K562 (cell line): ENCODE results near the gene PXN. TPM values are rescaled to one million over a fixed set of nuclear protein-coding genes. Genes with fewer than 3 reads are reported as not detected.
A peak's percentile ranks its signal among the peaks of the same experiment; 100 is the strongest.

Experiments used
- CHD1 ChIP-seq: fragments of 200-600 bp; sonication (generic); IDR thresholded peaks from one replicate; pipeline ENCODE4 v1.6.1; 2012; ENCODE audit warnings: mild to moderate bottlenecking, moderate library complexity, low read length, inconsistent platforms
- CTBP1 ChIP-seq: fragments of 450-650 bp; IDR thresholded peaks from 2 replicates; pipeline ENCODE4 v1.6.1; 2016; ENCODE audit warnings: borderline replicate concordance
- CXXC5 ChIP-seq: fragments of 250-450 bp; sonication (Bioruptor Pico); IDR thresholded peaks from 2 replicates; pipeline ENCODE4 v1.8.0; 2022; ENCODE audit warnings: inconsistent platforms, mild to moderate bottlenecking, moderate library complexity
- EP300 ChIP-seq: IDR thresholded peaks from 2 replicates; pipeline ENCODE4 v1.6.1; 2012; ENCODE audit warnings: low read length, improper control_type of control experiment
- EP400 ChIP-seq: fragments of 450-650 bp; IDR thresholded peaks from 2 replicates; pipeline ENCODE4 v1.6.1; 2017; ENCODE audit warnings: antibody characterized with exemption, mild to moderate bottlenecking, moderate library complexity
- ESRRA ChIP-seq: fragments of 450-650 bp; IDR thresholded peaks from 2 replicates; pipeline ENCODE4 v1.6.1; 2014; ENCODE audit warnings: low read depth, mild to moderate bottlenecking, moderate library complexity, borderline replicate concordance
- GTF2A2 ChIP-seq: IDR thresholded peaks from 2 replicates; pipeline ENCODE4 v1.6.1; 2016; ENCODE audit warnings: mild to moderate bottlenecking, missing genetic modification characterization, missing compliant biosample characterization
- MAZ ChIP-seq, 2 experiments: fragments of 450-650 bp in 1 of 2; sonication (generic) in 1 of 2; formaldehyde crosslinking; IDR thresholded peaks in 1 of 2; conservative IDR thresholded peaks in 1 of 2; 2 replicates each; pipeline versions ENCODE4 v1.4.0 to v1.5.0; 2020; ENCODE audit warnings: mild to moderate bottlenecking in 1 of 2, missing genetic modification reagents in 1 of 2
- NFIX ChIP-seq: fragments of 250-450 bp; sonication (Bioruptor Pico); IDR thresholded peaks from 2 replicates; pipeline ENCODE4 v1.4.0; 2020; ENCODE audit warnings: low read depth, mild to moderate bottlenecking, moderate library complexity
- RAD21 ChIP-seq, 2 experiments: fragments of 250-450 bp in 1 of 2; fragments of 450-650 bp in 1 of 2; sonication (Bioruptor Pico) in 1 of 2; formaldehyde crosslinking in 1 of 2; IDR thresholded peaks in 1 of 2; conservative IDR thresholded peaks in 1 of 2; 2 replicates each; pipeline versions ENCODE4 v1.4.0 to v1.8.0; 2020 to 2022; ENCODE audit warnings: mild to moderate bottlenecking in 2 of 2, moderate library complexity in 1 of 2
- RBFOX2 ChIP-seq: fragments of 200-400 bp; formaldehyde crosslinking; IDR thresholded peaks from 2 replicates; pipeline ENCODE4 v1.6.1; 2017; ENCODE audit warnings: low read depth, mild to moderate bottlenecking, low read length, moderate library complexity
- SNIP1 ChIP-seq: fragments of 450-650 bp; IDR thresholded peaks from 2 replicates; pipeline ENCODE4 v1.7.1; 2017; ENCODE audit warnings: low read depth, mild to moderate bottlenecking
- SRF ChIP-seq, 2 experiments: fragments of 250-450, 450-650 bp in 1 of 2; sonication (Bioruptor Pico) in 1 of 2; sonication (generic) in 1 of 2; formaldehyde crosslinking; IDR thresholded peaks; 2 replicates each; pipeline versions ENCODE4 v1.5.0 to v1.5.1; 2020 to 2022; ENCODE audit warnings: mild to moderate bottlenecking in 1 of 2, missing genetic modification reagents in 1 of 2
- TEAD4 ChIP-seq, 2 experiments: sonication (generic) in 1 of 2; formaldehyde crosslinking in 1 of 2; IDR thresholded peaks; 2 replicates each; pipeline versions ENCODE4 v1.6.1 to v1.8.0; 2012 to 2022; ENCODE audit warnings: borderline replicate concordance in 1 of 2, inconsistent platforms in 1 of 2, low read length in 1 of 2, mild to moderate bottlenecking in 1 of 2, missing genetic modification reagents in 1 of 2
- polyA plus RNA-seq, 8 experiments: library from polyadenylated mRNA; depleted of rRNA in 4 of 8; stranded (reverse) in 5 of 8; unstranded in 3 of 8; fragments of >200 nt; fragmentation: Nextera tagmentation in 2 of 8; fragmentation: Illumina TruSeq in 1 of 8; extraction: Ambion mirVana in 2 of 8; extraction: Trizol in 1 of 8; gene quantifications; 2 replicates each; pipeline versions ENCODE4 v1.2.1 to v1.2.3, GENCODE V29; 2011 to 2014; ENCODE audit warnings: inconsistent platforms in 1 of 8, missing spikeins in 1 of 8
- total RNA-seq, 7 experiments: library from RNA; depleted of rRNA in 6 of 7; stranded (reverse); fragments of >200 nt in 6 of 7; fragmentation: Illumina TruSeq in 2 of 7; extraction: Trizol in 2 of 7; gene quantifications; 2 replicates each; pipeline versions ENCODE4 v1.2.1 to v1.2.3, GENCODE V29; 2011 to 2021; ENCODE audit warnings: low replicate concordance in 1 of 7
- TF ChIP-seq, protein P1 (sequence below): fragments of 250-450 bp; sonication (Bioruptor Pico); IDR thresholded peaks from 2 replicates; pipeline ENCODE4 v1.8.0; 2022; ENCODE audit warnings: inconsistent platforms, mild to moderate bottlenecking, moderate library complexity, borderline replicate concordance
- TF ChIP-seq, protein P2 (sequence below): IDR thresholded peaks from 3 replicates; pipeline ENCODE4 v1.6.1; 2011; ENCODE audit warnings: borderline replicate concordance, mild to moderate bottlenecking, moderate library complexity; ENCODE audit not compliant: insufficient read length; ENCODE audit errors: extremely low read depth
- TF ChIP-seq, protein P3 (sequence below): sonication (generic); formaldehyde crosslinking; IDR thresholded peaks from 2 replicates; pipeline ENCODE4 v1.8.0; 2022; ENCODE audit warnings: mild to moderate bottlenecking, missing genetic modification reagents
- TF ChIP-seq, protein P4 (sequence below): IDR thresholded peaks from 2 replicates; pipeline ENCODE4 v1.6.1; 2014; ENCODE audit warnings: antibody characterized with exemption

Gene PXN
- total and polyA plus RNA-seq, 9 of the 15 experiments (the other 6 are each of a cell fraction or from before 2014, with no cell fraction given), result 4.0 to 74.1 (median 18.6) TPM

DNA sequence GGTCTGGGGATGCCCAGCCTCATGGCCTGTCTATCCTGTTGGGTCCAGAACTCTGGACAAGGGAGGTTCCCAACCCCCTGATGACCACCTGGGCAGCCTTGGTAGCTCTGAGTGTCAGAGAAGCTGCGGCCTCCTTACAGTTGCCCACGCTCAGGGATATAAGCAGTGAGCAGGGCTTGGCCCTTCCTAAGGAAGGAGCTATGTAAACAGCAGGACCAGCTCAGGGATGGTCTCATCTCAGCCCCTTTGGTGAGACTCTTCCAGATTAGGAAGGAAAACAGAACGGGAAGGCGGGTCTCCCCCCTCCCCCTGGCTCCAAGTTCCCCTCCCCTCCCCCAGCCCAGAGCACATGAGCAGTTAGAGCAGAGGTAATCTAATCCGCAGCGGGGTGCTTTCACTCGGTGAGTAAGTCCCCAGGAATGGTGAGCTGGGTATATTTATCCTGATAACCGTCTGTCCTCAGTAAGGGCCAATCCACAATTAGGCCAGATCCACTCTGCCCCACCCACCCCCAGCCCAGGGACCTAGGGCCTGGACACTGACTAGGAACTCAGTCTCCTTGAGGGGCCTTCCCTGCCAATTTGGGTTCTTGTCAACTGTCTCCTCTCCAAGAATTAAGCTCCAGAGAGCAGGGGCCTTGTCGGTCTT is 35.1 kb downstream of the PXN start (continued):
- TF ChIP-seq, protein P1, sequence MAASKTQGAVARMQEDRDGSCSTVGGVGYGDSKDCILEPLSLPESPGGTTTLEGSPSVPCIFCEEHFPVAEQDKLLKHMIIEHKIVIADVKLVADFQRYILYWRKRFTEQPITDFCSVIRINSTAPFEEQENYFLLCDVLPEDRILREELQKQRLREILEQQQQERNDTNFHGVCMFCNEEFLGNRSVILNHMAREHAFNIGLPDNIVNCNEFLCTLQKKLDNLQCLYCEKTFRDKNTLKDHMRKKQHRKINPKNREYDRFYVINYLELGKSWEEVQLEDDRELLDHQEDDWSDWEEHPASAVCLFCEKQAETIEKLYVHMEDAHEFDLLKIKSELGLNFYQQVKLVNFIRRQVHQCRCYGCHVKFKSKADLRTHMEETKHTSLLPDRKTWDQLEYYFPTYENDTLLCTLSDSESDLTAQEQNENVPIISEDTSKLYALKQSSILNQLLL (CRISPR knock-in tag), result no peak
- TF ChIP-seq TEAD4 (IDR thresholded peaks at IDR 0.05; ENCODE audit: low read length) (peak; percentile 92), TEAD4 (CRISPR knock-in tag; IDR thresholded peaks at IDR 0.05; ENCODE audit: borderline replicate concordance) (no peak), SRF (CRISPR knock-in tag; IDR thresholded peaks at IDR 0.05) (no peak), NFIX (CRISPR knock-in tag) (no peak), RAD21 (CRISPR knock-in tag; conservative IDR thresholded peaks at IDR 0.05 in 1 of 2, IDR thresholded peaks at IDR 0.05 in 1 of 2) (no peak), EP400 (peak; percentile 13; the same call in 1 of the 2 replicates), MAZ (CRISPR knock-in tag; conservative IDR thresholded peaks at IDR 0.05 in 1 of 2, IDR thresholded peaks at IDR 0.05 in 1 of 2) (peak in 1 of 2 experiments; percentile 62; a peak in 2 of 4 replicates), SNIP1 (no peak), RBFOX2 (peak; percentile 44; the same call in 1 of the 2 replicates), GTF2A2 (tag) (no peak), CXXC5 (no peak), EP300 (peak; percentile 92), CTBP1 (peak; percentile 16; the same call in 1 of the 2 replicates), CHD1 (no peak), ESRRA (no peak)
- TF ChIP-seq, protein P2, sequence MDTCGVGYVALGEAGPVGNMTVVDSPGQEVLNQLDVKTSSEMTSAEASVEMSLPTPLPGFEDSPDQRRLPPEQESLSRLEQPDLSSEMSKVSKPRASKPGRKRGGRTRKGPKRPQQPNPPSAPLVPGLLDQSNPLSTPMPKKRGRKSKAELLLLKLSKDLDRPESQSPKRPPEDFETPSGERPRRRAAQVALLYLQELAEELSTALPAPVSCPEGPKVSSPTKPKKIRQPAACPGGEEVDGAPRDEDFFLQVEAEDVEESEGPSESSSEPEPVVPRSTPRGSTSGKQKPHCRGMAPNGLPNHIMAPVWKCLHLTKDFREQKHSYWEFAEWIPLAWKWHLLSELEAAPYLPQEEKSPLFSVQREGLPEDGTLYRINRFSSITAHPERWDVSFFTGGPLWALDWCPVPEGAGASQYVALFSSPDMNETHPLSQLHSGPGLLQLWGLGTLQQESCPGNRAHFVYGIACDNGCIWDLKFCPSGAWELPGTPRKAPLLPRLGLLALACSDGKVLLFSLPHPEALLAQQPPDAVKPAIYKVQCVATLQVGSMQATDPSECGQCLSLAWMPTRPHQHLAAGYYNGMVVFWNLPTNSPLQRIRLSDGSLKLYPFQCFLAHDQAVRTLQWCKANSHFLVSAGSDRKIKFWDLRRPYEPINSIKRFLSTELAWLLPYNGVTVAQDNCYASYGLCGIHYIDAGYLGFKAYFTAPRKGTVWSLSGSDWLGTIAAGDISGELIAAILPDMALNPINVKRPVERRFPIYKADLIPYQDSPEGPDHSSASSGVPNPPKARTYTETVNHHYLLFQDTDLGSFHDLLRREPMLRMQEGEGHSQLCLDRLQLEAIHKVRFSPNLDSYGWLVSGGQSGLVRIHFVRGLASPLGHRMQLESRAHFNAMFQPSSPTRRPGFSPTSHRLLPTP, result no peak
- TF ChIP-seq, protein P3, sequence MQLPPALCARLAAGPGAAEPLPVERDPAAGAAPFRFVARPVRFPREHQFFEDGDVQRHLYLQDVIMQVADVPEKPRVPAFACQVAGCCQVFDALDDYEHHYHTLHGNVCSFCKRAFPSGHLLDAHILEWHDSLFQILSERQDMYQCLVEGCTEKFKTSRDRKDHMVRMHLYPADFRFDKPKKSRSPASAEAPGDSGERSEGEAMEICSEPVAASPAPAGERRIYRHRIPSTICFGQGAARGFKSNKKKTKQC (CRISPR knock-in tag), result no peak
- TF ChIP-seq, protein P4, sequence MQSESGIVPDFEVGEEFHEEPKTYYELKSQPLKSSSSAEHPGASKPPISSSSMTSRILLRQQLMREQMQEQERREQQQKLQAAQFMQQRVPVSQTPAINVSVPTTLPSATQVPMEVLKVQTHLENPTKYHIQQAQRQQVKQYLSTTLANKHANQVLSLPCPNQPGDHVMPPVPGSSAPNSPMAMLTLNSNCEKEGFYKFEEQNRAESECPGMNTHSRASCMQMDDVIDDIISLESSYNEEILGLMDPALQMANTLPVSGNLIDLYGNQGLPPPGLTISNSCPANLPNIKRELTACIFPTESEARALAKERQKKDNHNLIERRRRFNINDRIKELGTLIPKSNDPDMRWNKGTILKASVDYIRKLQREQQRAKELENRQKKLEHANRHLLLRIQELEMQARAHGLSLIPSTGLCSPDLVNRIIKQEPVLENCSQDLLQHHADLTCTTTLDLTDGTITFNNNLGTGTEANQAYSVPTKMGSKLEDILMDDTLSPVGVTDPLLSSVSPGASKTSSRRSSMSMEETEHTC, result peak; percentile 87
